Osteoblast (primary cell): ENCODE data around the gene MCTP2. TPM values are rescaled to one million over a fixed set of nuclear protein-coding genes. Genes with fewer than 3 reads are reported as not detected.

Experiments
- DNase-seq: peaks from one replicate; pipeline ENCODE4 v3.0.0; 2011; ENCODE audit warnings: low spot score, mixed read lengths; ENCODE audit not compliant: insufficient read length; ENCODE audit errors: missing footprints
- H2AFZ ChIP-seq: 2 replicates; pipeline ENCODE4 v1.6.0; 2011; ENCODE audit warnings: mild to moderate bottlenecking, low read length
- H3K27ac ChIP-seq: 2 replicates; pipeline ENCODE4 v1.5.1; 2011; ENCODE audit warnings: mild to moderate bottlenecking, low read depth, low read length, moderate library complexity
- H3K27me3 ChIP-seq: 2 replicates; pipeline ENCODE4 v1.6.0; 2012; ENCODE audit warnings: mild to moderate bottlenecking, control low read depth, inconsistent platforms, low read length, moderate library complexity; ENCODE audit not compliant: insufficient read depth
- H3K36me3 ChIP-seq: 2 replicates; pipeline ENCODE4 v1.5.1; 2011; ENCODE audit warnings: mild to moderate bottlenecking, low read length, control low read depth, moderate library complexity; ENCODE audit not compliant: insufficient read depth
- H3K4me1 ChIP-seq: 2 replicates; pipeline ENCODE4 v1.5.1; 2011; ENCODE audit warnings: mild to moderate bottlenecking, low read length, control low read depth, moderate library complexity; ENCODE audit not compliant: insufficient read depth
- H3K4me2 ChIP-seq: 2 replicates; pipeline ENCODE4 v1.6.0; 2011; ENCODE audit warnings: mild to moderate bottlenecking, low read length; ENCODE audit not compliant: insufficient read depth
- H3K4me3 ChIP-seq: fragments of 200-600 bp; sonication (generic); 3 replicates; pipeline ENCODE4 v1.5.1; 2012; ENCODE audit warnings: mild to moderate bottlenecking, low read length, inconsistent platforms; ENCODE audit not compliant: insufficient read depth
- H3K79me2 ChIP-seq: 2 replicates; pipeline ENCODE4 v1.6.0; 2012; ENCODE audit warnings: mild to moderate bottlenecking, low read length, control low read depth, inconsistent platforms; ENCODE audit not compliant: insufficient read depth
- H3K9me3 ChIP-seq: 2 replicates; pipeline ENCODE4 v1.5.1; 2011; ENCODE audit warnings: low read depth, low read length, control low read depth
- H4K20me1 ChIP-seq: 2 replicates; pipeline ENCODE4 v1.6.0; 2012; ENCODE audit warnings: mild to moderate bottlenecking, low read length, control low read depth; ENCODE audit not compliant: insufficient read depth
- total RNA-seq: library from RNA; depleted of rRNA; stranded (reverse); fragments of >200 nt; gene quantifications from 2 replicates; pipeline ENCODE4 v1.2.3, GENCODE V29; 2012
- TF ChIP-seq, protein P1 (sequence below): IDR thresholded peaks from 2 replicates; pipeline ENCODE4 v1.5.1; 2011; ENCODE audit warnings: mild to moderate bottlenecking, low read depth, low read length, moderate library complexity; ENCODE audit errors: extremely low read depth

MCTP2 gene
- total RNA-seq, 1 donor, result 16.3 TPM

GRCh38 chr15:94314639-94315038 is 83.3 kb downstream of the MCTP2 start:
- TF ChIP-seq, protein P1, sequence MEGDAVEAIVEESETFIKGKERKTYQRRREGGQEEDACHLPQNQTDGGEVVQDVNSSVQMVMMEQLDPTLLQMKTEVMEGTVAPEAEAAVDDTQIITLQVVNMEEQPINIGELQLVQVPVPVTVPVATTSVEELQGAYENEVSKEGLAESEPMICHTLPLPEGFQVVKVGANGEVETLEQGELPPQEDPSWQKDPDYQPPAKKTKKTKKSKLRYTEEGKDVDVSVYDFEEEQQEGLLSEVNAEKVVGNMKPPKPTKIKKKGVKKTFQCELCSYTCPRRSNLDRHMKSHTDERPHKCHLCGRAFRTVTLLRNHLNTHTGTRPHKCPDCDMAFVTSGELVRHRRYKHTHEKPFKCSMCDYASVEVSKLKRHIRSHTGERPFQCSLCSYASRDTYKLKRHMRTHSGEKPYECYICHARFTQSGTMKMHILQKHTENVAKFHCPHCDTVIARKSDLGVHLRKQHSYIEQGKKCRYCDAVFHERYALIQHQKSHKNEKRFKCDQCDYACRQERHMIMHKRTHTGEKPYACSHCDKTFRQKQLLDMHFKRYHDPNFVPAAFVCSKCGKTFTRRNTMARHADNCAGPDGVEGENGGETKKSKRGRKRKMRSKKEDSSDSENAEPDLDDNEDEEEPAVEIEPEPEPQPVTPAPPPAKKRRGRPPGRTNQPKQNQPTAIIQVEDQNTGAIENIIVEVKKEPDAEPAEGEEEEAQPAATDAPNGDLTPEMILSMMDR, result no peak

DNA sequence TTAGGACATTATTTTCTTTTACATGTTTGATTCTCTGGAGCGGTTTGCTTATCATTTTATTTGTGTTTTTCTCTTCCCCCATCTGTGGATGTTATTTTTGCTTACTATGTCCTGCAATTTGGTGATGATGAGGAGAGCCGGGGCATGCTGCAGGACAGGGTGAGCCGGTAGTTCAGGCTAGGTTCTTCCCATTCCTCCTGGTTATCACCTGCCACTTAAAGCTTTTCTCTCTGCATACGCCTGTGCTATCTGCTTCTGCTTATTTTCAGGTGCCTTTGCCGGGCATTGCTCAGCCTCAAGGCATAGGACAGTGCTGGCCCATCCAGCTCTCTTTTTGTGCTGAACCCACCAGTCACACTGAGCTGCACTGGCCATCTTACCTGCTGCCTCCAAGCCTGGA is 85.8 kb downstream of the MCTP2 start:
- TF ChIP-seq, protein P1, result no peak
- Histone ChIP-seq H3K4me3 (no peak overlapping the region), H3K9me3 (no peaks in the 10 kb centered on the region), H3K27ac (no peak overlapping the region), H3K4me1 (no peaks in the 10 kb centered on the region), H3K4me2 (no peak overlapping the region), H3K79me2 (no peaks in the 10 kb centered on the region), H2AFZ (no peak overlapping the region), H3K36me3 (no peaks in the 10 kb centered on the region), H3K27me3 (no peaks in the 10 kb centered on the region), H4K20me1 (no peaks in the 10 kb centered on the region)
- DNase-seq, result no peak

More at GRCh38 chr15:94314639-94315038, 83.3 kb downstream of the MCTP2 start:
- Histone ChIP-seq H3K27ac (no peak overlapping the region), H3K9me3 (no peaks in the 10 kb centered on the region), H3K4me2 (no peak overlapping the region), H4K20me1 (no peaks in the 10 kb centered on the region), H2AFZ (no peak overlapping the region), H3K27me3 (no peaks in the 10 kb centered on the region), H3K4me3 (no peak overlapping the region), H3K36me3 (no peaks in the 10 kb centered on the region), H3K4me1 (no peaks in the 10 kb centered on the region), H3K79me2 (no peaks in the 10 kb centered on the region)
- DNase-seq, result no peak

DNA sequence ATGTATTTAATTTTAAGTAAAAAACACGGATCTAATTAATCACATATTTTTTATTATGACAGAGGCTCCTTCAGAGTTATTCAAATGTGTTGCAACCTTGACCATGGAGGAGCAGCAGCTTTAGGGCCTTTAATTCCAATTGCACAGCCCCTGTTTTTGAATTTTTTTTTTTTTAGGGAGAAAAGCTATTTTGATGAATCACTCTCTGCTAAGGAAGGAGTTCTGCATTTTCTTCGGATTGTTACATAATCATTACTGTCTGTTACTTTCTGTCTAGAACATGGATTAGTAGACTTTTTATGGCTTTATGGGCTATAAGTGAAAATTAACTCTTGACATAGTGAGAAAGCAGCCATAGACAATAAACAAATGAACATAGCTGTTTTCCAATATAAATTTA is 90.8 kb downstream of the MCTP2 start:
- no peaks in the 10 kb centered on the region for H3K79me2 ChIP-seq
- TF ChIP-seq, protein P1, result no peak
- H4K20me1 ChIP-seq, result no peaks in the 10 kb centered on the region
- H3K36me3 ChIP-seq, result no peaks in the 10 kb centered on the region
- H2AFZ ChIP-seq, result no peak overlapping the region
- no peaks in the 10 kb centered on the region for H3K27me3 ChIP-seq
- H3K4me1 ChIP-seq, result no peaks in the 10 kb centered on the region
- H3K4me3 ChIP-seq, result no peak overlapping the region
- no peak for DNase-seq
- H3K27ac ChIP-seq, result no peak overlapping the region
- no peak overlapping the region for H3K4me2 ChIP-seq
- H3K9me3 ChIP-seq, result no peaks in the 10 kb centered on the region

GRCh38 chr15:94323076-94323475 is 91.7 kb downstream of the MCTP2 start:
- DNase-seq, result no peak
- H3K4me1 ChIP-seq, result no peaks in the 10 kb centered on the region
- no peak overlapping the region for H2AFZ ChIP-seq
- H3K27me3 ChIP-seq, result no peaks in the 10 kb centered on the region
- H3K79me2 ChIP-seq, result no peaks in the 10 kb centered on the region
- TF ChIP-seq, protein P1, result no peak
- H4K20me1 ChIP-seq, result no peaks in the 10 kb centered on the region
- no peaks in the 10 kb centered on the region for H3K9me3 ChIP-seq
- H3K36me3 ChIP-seq, result no peaks in the 10 kb centered on the region
- H3K27ac ChIP-seq, result no peak overlapping the region
- no peak overlapping the region for H3K4me2 ChIP-seq
- no peak overlapping the region for H3K4me3 ChIP-seq
